CD4-positive, alpha-beta memory T cell (primary cell): Measurements from ENCODE around the gene MAN2B1. TPM values are rescaled to one million over a fixed set of nuclear protein-coding genes. Genes with fewer than 3 reads are reported as not detected.
A peak's percentile ranks its signal among the peaks of the same experiment; 100 is the strongest.
"Not testable (repeated sequence)": the region's sequence is repeated elsewhere in the genome, so short reads cannot be mapped to it uniquely, and the experiment has no call there.

Experiments used
- CTCF ChIA-PET: fragments of 350-600 bp; sonication (Branson Sonifier 250); formaldehyde crosslinking; loops from one replicate; lab custom pipeline; 2021; ENCODE audit warnings: inconsistent platforms; ENCODE audit not compliant: partially characterized antibody; lab: Charles Lee
- POLR2A ChIA-PET: fragments of 350-600 bp; sonication (Branson Sonifier 250); formaldehyde crosslinking; loops from one replicate; lab custom pipeline; 2021; ENCODE audit not compliant: partially characterized antibody; lab: Charles Lee
- DNase-seq, 5 donors: peaks; one replicate each; pipeline versions ENCODE4 v3.0.0 to v3.0.0-alpha.2; 2020 to 2022; ENCODE audit warnings: mixed read lengths in 1 of 5
- H3K27ac ChIP-seq: one replicate; pipeline ENCODE4 v1.7.0; 2013; ENCODE audit warnings: low read depth, low read length
- H3K27me3 ChIP-seq: 2 replicates; pipeline ENCODE4 v1.7.0; 2013; ENCODE audit warnings: mild to moderate bottlenecking, low read length, moderate library complexity; ENCODE audit not compliant: insufficient read depth
- H3K36me3 ChIP-seq: 2 replicates; pipeline ENCODE4 v1.7.0; 2013; ENCODE audit warnings: mild to moderate bottlenecking, low read length, moderate library complexity; ENCODE audit not compliant: insufficient read depth
- H3K4me1 ChIP-seq: 2 replicates; pipeline ENCODE4 v1.7.0; 2013; ENCODE audit warnings: mild to moderate bottlenecking, low read length, moderate library complexity; ENCODE audit not compliant: insufficient read depth
- H3K4me3 ChIP-seq, 2 donors: one replicate each; pipeline ENCODE4 v1.7.0; 2013; ENCODE audit warnings: low read length in 2 of 2, mild to moderate bottlenecking in 1 of 2
- H3K9me3 ChIP-seq, 2 donors: one replicate each; pipeline ENCODE4 v1.7.0; 2013; ENCODE audit warnings: low read length in 2 of 2, control low read depth in 1 of 2; ENCODE audit not compliant: control insufficient read depth in 1 of 2
- H3K27ac Mint-ChIP-seq, 7 donors: one replicate each; pipeline ENCODE4 v1.8.0; 2020 to 2021; ENCODE audit warnings: mixed read lengths in 7 of 7, mild to moderate bottlenecking in 6 of 7, inconsistent platforms in 3 of 7, moderate library complexity in 3 of 7
- H3K27me3 Mint-ChIP-seq, 2 donors: one replicate each; pipeline ENCODE4 v1.8.0; 2020 to 2021; ENCODE audit warnings: mixed read lengths in 2 of 2
- H3K36me3 Mint-ChIP-seq, 2 donors: one replicate each; pipeline ENCODE4 v1.8.0; 2020 to 2021; ENCODE audit warnings: mixed read lengths in 2 of 2, inconsistent platforms in 1 of 2, mild to moderate bottlenecking in 1 of 2
- H3K4me1 Mint-ChIP-seq, 4 donors: one replicate each; pipeline ENCODE4 v1.8.0; 2020 to 2021; ENCODE audit warnings: mixed read lengths in 4 of 4, mild to moderate bottlenecking in 1 of 4
- H3K4me3 Mint-ChIP-seq, 8 donors: one replicate each; pipeline ENCODE4 v1.8.0; 2020 to 2021; ENCODE audit warnings: mixed read lengths in 8 of 8, mild to moderate bottlenecking in 7 of 8, moderate library complexity in 6 of 8, inconsistent platforms in 3 of 8
- H3K9me3 Mint-ChIP-seq, 8 donors: one replicate each; pipeline ENCODE4 v1.8.0; 2020 to 2021; ENCODE audit warnings: mixed read lengths in 8 of 8, mild to moderate bottlenecking in 5 of 8, inconsistent platforms in 3 of 8, moderate library complexity in 1 of 8
- intact Hi-C: fragments of 100-400 bp; cut with micrococcal nuclease; formaldehyde crosslinking; loops from one replicate; pipeline ENCODE4 v1.15.1; 2023
- polyA plus RNA-seq, 2 donors: library from polyadenylated mRNA; unstranded; fragments of 300-500 nt; fragmentation: Illumina TruSeq; gene quantifications; one replicate each; pipeline ENCODE4 v1.2.3, GENCODE V29; 2021
- total RNA-seq, 2 experiments: library from RNA; stranded (reverse); gene quantifications; one replicate each; pipeline ENCODE4 v1.2.3, GENCODE V29; 2021

MAN2B1 gene
- total RNA-seq (100 to 1,000 TPM; 137 to 141 TPM), polyA plus RNA-seq (10 to 100 TPM; 45.0 to 76.4 TPM)

GRCh38 chr19:12666265-12667048 is at the start of gene MAN2B1, which contains the start of gene WDR83:
TSS of gene MAN2B1 (minus strand) at chr19:12666742. CDS start at chr19:12666701, 41 bp downstream.
TSS of gene WDR83 (plus strand) at chr19:12666807. CDS start at chr19:12669791, 2,984 bp downstream.
- Histone ChIP-seq H3K27ac (peak within 1 kb of the TSS; percentile 98), H3K36me3 (peaks cover 26% of the 10 kb centered on the region), H3K4me3 (peak within 1 kb of the TSS; percentile 65 to 91), H3K9me3 (no peaks in the 10 kb centered on the region), H3K4me1 (peaks cover 52% of the 10 kb centered on the region), H3K27me3 (no peaks in the 10 kb centered on the region)
- H3K27me3 Mint-ChIP-seq: no peaks in the 10 kb centered on the region
- DNase-seq: peak; percentile 73 to 81 (median 78)
- H3K9me3 Mint-ChIP-seq: no peaks in the 10 kb centered on the region
- peaks cover 8 to 35% of the 10 kb centered on the region in 2 donors for H3K36me3 Mint-ChIP-seq
- intact Hi-C loops: loop anchor here (1.0 to 2.0 kb wide), 3 partner anchors 26 to 172 kb away; partner anchors contain the start of genes ZNF490 and ZNF791
- H3K27ac Mint-ChIP-seq: peak within 1 kb of the TSS; percentile 90 to 99 (median 97)
- POLR2A ChIA-PET: interaction anchor here (0.5 to 2.5 kb wide), 13 partner anchors 10 to 171 kb away, joined by 3 to 11 read pairs (median 4); partner anchors contain the start of genes DHPS, GET3, JUNB and TRIR
- CTCF ChIA-PET: interaction anchor here (1.0 to 1.5 kb wide), 4 partner anchors 10 to 102 kb away, joined by 3 to 4 read pairs (median 4); partner anchors contain the start of gene DHPS
- peak within 1 kb of the TSS; percentile 91 to 99 (median 94) for H3K4me3 Mint-ChIP-seq
- H3K4me1 Mint-ChIP-seq: peaks cover 24 to 70% (median 46%) of the 10 kb centered on the region in 4 donors

DNA sequence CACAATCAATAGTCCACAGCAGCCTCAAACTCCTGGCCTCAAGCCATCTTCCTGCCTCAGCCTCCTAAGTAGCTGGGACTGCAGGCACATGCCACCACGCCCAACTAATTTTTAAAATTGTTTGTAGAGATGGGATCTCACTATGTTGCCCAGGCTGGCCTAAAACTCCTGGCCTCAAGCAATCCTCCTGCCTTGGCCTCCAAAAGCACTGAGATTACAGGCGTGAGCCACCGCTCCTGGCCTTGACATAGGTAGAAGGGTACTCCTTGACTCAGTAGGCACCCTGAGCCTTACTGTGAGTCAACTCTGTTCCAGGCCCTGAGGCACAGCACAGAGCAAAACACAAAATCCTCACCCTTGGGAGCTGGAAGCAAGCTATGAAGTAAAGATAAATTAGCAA is 49.4 kb upstream of the MAN2B1 start:
- Mint-ChIP-seq H3K4me3 (no peak overlapping the region), H3K4me1 (peaks cover 9 to 23% (median 11%) of the 10 kb centered on the region in 4 donors), H3K27me3 (no peaks in the 10 kb centered on the region), H3K36me3 (peaks cover 27 to 37% of the 10 kb centered on the region in 2 donors), H3K27ac (peak overlapping the region in 1 of 7 donors; percentile 18), H3K9me3 (no peaks in the 10 kb centered on the region)
- CTCF ChIA-PET: interaction anchor here (2.2 to 12.0 kb wide), 4 partner anchors 42 to 132 kb away, joined by 7 to 126 read pairs (median 12); no protein-coding TSS in a partner anchor
- no peaks in the 10 kb centered on the region for H3K27me3 ChIP-seq
- POLR2A ChIA-PET: no interaction called here
- no peak overlapping the region for H3K4me3 ChIP-seq
- no peaks in the 10 kb centered on the region for H3K9me3 ChIP-seq
- no peak overlapping the region for H3K27ac ChIP-seq
- peaks cover 6% of the 10 kb centered on the region for H3K4me1 ChIP-seq
- DNase-seq: no peak
- H3K36me3 ChIP-seq: peaks cover 35% of the 10 kb centered on the region
- intact Hi-C loops: no loop called here

- Mint-ChIP-seq H3K4me3 (no peak overlapping the region), H3K4me1 (peaks cover 4 to 16% (median 6%) of the 10 kb centered on the region in 4 donors), H3K27ac (no peak overlapping the region), H3K27me3 (no peaks in the 10 kb centered on the region), H3K9me3 (no peaks in the 10 kb centered on the region), H3K36me3 (peaks cover 32 to 45% of the 10 kb centered on the region in 2 donors)
- no peaks in the 10 kb centered on the region for H3K27me3 ChIP-seq
- CTCF ChIA-PET: interaction anchor here (2.2 to 12.0 kb wide), 3 partner anchors 42 to 81 kb away, joined by 7 to 126 read pairs (median 13); no protein-coding TSS in a partner anchor
- H3K27ac ChIP-seq: no peak overlapping the region
- H3K4me1 ChIP-seq: no peaks in the 10 kb centered on the region
- peaks cover 42% of the 10 kb centered on the region for H3K36me3 ChIP-seq
- intact Hi-C loops: no loop called here
- H3K4me3 ChIP-seq: no peak overlapping the region
- POLR2A ChIA-PET: no interaction called here
- DNase-seq: no peak
- H3K9me3 ChIP-seq: no peaks in the 10 kb centered on the region
These were observed 48.6 kb upstream of the MAN2B1 start for GRCh38 chr19:12715102-12715501.

GRCh38 chr19:12713304-12713703 is 46.8 kb upstream of the MAN2B1 start:
- ChIA-PET POLR2A (interaction anchor here (0.7 kb wide), 1 partner anchor 9 kb away, joined by 3 read pairs; no protein-coding TSS in a partner anchor), CTCF (interaction anchor here (1.0 to 12.0 kb wide), 2 partner anchors 44 to 135 kb away, joined by 3 to 126 read pairs; no protein-coding TSS in a partner anchor)
- H3K36me3 ChIP-seq: peaks cover 45% of the 10 kb centered on the region
- H3K27me3 ChIP-seq, DNase-seq, H3K4me1 Mint-ChIP-seq, H3K4me3 Mint-ChIP-seq, H3K9me3 ChIP-seq, H3K9me3 Mint-ChIP-seq, H3K4me1 ChIP-seq, intact Hi-C loops, H3K4me3 ChIP-seq, H3K27me3 Mint-ChIP-seq, H3K27ac ChIP-seq, H3K27ac Mint-ChIP-seq: not testable (repeated sequence)
- H3K36me3 Mint-ChIP-seq: peaks cover 26 to 45% of the 10 kb centered on the region in 2 donors

- POLR2A ChIA-PET, H3K4me3 ChIP-seq, H3K27ac ChIP-seq, H3K4me3 Mint-ChIP-seq, H3K9me3 ChIP-seq, H3K4me1 ChIP-seq, H3K4me1 Mint-ChIP-seq, CTCF ChIA-PET, H3K27ac Mint-ChIP-seq, H3K27me3 ChIP-seq, H3K27me3 Mint-ChIP-seq, H3K9me3 Mint-ChIP-seq, intact Hi-C loops: not testable (repeated sequence)
- H3K36me3 Mint-ChIP-seq: peaks cover 26 to 48% of the 10 kb centered on the region in 2 donors
- peaks cover 45% of the 10 kb centered on the region for H3K36me3 ChIP-seq
- DNase-seq: peak in 1 of 5 donors; percentile 61
These were observed 45.5 kb upstream of the MAN2B1 start for GRCh38 chr19:12712077-12712476.

GRCh38 chr19:12711187-12711586 is 44.6 kb upstream of the MAN2B1 start:
- peaks cover 22 to 48% of the 10 kb centered on the region in 2 donors for H3K36me3 Mint-ChIP-seq
- CTCF ChIA-PET: no interaction called here
- H3K27me3 Mint-ChIP-seq: no peaks in the 10 kb centered on the region
- intact Hi-C loops: no loop called here
- H3K27ac Mint-ChIP-seq: peak overlapping the region in 2 of 7 donors; percentile 42 to 69
- H3K9me3 ChIP-seq: no peaks in the 10 kb centered on the region
- peaks cover 44% of the 10 kb centered on the region for H3K36me3 ChIP-seq
- POLR2A ChIA-PET: no interaction called here
- H3K4me3 Mint-ChIP-seq: no peak overlapping the region
- no peaks in the 10 kb centered on the region for H3K4me1 Mint-ChIP-seq
- H3K9me3 Mint-ChIP-seq: no peaks in the 10 kb centered on the region
- no peaks in the 10 kb centered on the region for H3K4me1 ChIP-seq
- no peak overlapping the region for H3K4me3 ChIP-seq
- no peaks in the 10 kb centered on the region for H3K27me3 ChIP-seq
- H3K27ac ChIP-seq: no peak overlapping the region
- no peak for DNase-seq

- Mint-ChIP-seq H3K36me3 (peaks cover 26 to 57% of the 10 kb centered on the region in 2 donors), H3K9me3 (no peaks in the 10 kb centered on the region), H3K4me3 (no peak overlapping the region), H3K27me3 (no peaks in the 10 kb centered on the region), H3K27ac (no peak overlapping the region), H3K4me1 (no peaks in the 10 kb centered on the region)
- Histone ChIP-seq H3K4me1 (no peaks in the 10 kb centered on the region), H3K27me3 (no peaks in the 10 kb centered on the region), H3K4me3 (no peak overlapping the region), H3K27ac (no peak overlapping the region), H3K9me3 (no peaks in the 10 kb centered on the region), H3K36me3 (peaks cover 42% of the 10 kb centered on the region)
- intact Hi-C loops: no loop called here
- DNase-seq: no peak
- CTCF ChIA-PET: interaction anchor here (1.1 kb wide), 1 partner anchor 8 kb away, joined by 3 read pairs; no protein-coding TSS in a partner anchor
- POLR2A ChIA-PET: interaction anchor here (1.3 kb wide), 1 partner anchor 83 kb away, joined by 3 read pairs; the partner anchor contains the start of gene JUNB
These were observed 42.1 kb upstream of the MAN2B1 start for GRCh38 chr19:12708641-12709040.
